Upper lobe of left lung (tissue), 4 donors: ENCODE measurements around the gene SH2D3A.

ENCODE experiments used
- EP300 ChIP-seq, 4 donors: sonication (generic); formaldehyde crosslinking; IDR thresholded peaks; one replicate each; pipeline ENCODE4 v1.5.1; 2017; ENCODE audit warnings: antibody characterized with exemption in 4 of 4, control low read depth in 2 of 4
- POLR2A ChIP-seq, 4 donors: fragments of 450-650 bp; IDR thresholded peaks; one replicate each; pipeline ENCODE4 v1.5.1; 2016 to 2017; ENCODE audit warnings: antibody characterized with exemption in 4 of 4, mild to moderate bottlenecking in 2 of 4
- POLR2AphosphoS5 ChIP-seq, 2 donors: sonication (generic); formaldehyde crosslinking; IDR thresholded peaks; one replicate each; pipeline ENCODE4 v1.5.1; 2017; ENCODE audit warnings: antibody characterized with exemption in 2 of 2
- TF ChIP-seq, protein P1 (sequence below), 6 experiments: fragments of 450-650 bp in 4 of 6; fragments of 200-600 bp in 2 of 6; sonication (generic) in 2 of 6; IDR thresholded peaks; one replicate each; pipeline ENCODE4 v1.5.1; 2016 to 2019; ENCODE audit warnings: antibody characterized with exemption in 6 of 6

GRCh38 chr19:6778386-6778785 lies 11.2 kb upstream of the SH2D3A start:
- no peak for TF ChIP-seq EP300 (IDR thresholded peaks at IDR 0.05)
- TF ChIP-seq, protein P1, sequence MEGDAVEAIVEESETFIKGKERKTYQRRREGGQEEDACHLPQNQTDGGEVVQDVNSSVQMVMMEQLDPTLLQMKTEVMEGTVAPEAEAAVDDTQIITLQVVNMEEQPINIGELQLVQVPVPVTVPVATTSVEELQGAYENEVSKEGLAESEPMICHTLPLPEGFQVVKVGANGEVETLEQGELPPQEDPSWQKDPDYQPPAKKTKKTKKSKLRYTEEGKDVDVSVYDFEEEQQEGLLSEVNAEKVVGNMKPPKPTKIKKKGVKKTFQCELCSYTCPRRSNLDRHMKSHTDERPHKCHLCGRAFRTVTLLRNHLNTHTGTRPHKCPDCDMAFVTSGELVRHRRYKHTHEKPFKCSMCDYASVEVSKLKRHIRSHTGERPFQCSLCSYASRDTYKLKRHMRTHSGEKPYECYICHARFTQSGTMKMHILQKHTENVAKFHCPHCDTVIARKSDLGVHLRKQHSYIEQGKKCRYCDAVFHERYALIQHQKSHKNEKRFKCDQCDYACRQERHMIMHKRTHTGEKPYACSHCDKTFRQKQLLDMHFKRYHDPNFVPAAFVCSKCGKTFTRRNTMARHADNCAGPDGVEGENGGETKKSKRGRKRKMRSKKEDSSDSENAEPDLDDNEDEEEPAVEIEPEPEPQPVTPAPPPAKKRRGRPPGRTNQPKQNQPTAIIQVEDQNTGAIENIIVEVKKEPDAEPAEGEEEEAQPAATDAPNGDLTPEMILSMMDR (IDR thresholded peaks at IDR 0.05) = no peak
- no peak for TF ChIP-seq POLR2AphosphoS5 (IDR thresholded peaks at IDR 0.05)
- no peak for TF ChIP-seq POLR2A (IDR thresholded peaks at IDR 0.05)
